Measurements from ENCODE around the gene ANKRD60. TPM values are rescaled to one million over a fixed set of nuclear protein-coding genes. Genes with fewer than 3 reads are reported as not detected.

The ANKRD60 gene
- polyA plus RNA-seq, 1 experiment = not detected

DNA sequence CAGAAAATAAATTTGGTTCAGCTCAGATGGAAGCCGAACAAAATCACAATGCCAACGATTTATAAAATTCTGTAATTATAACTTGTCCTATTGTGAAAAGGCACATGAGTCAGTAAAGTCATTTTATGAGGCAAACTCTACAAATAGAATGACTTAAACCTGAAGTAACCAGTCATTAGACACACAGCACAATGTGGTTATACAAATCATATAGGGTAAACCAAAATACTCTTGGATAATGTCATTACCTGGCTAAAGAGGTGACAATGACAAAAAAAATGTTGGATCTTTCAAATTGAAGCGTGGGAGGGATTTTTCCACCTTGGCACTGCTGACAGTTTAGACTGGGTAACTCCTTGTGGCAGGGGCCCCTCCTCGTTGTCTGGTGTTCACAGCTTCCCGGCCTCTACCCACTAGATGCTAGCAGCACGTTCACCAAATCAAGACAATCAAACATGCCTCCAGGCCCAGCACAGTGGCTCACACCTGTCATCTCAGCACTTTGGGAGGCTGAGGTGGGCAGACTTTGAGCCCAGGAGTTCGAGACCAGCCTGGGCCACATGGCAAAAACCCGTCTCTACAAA lies 5.0 kb downstream of the ANKRD60 start:
- TF ChIP-seq, protein P1, sequence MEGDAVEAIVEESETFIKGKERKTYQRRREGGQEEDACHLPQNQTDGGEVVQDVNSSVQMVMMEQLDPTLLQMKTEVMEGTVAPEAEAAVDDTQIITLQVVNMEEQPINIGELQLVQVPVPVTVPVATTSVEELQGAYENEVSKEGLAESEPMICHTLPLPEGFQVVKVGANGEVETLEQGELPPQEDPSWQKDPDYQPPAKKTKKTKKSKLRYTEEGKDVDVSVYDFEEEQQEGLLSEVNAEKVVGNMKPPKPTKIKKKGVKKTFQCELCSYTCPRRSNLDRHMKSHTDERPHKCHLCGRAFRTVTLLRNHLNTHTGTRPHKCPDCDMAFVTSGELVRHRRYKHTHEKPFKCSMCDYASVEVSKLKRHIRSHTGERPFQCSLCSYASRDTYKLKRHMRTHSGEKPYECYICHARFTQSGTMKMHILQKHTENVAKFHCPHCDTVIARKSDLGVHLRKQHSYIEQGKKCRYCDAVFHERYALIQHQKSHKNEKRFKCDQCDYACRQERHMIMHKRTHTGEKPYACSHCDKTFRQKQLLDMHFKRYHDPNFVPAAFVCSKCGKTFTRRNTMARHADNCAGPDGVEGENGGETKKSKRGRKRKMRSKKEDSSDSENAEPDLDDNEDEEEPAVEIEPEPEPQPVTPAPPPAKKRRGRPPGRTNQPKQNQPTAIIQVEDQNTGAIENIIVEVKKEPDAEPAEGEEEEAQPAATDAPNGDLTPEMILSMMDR (IDR thresholded peaks at IDR 0.05; ENCODE audit: insufficient read depth, low read depth, low read length) = no peak
- DNase-seq (ENCODE audit: low read depth) = no peak
- no peaks in the 10 kb centered on the region for H3K36me3 ChIP-seq (ENCODE audit: control insufficient read depth, insufficient read depth, low read length)
- POLR2A ChIA-PET = no interaction called here
- H3K27me3 ChIP-seq (ENCODE audit: control insufficient read depth, insufficient read depth, low read length) = peaks cover 25% of the 10 kb centered on the region
- CTCF ChIA-PET = interaction anchor here (1.2 to 4.5 kb wide), 2 partner anchors 13 to 14 kb away, joined by 3 to 30 read pairs; no protein-coding TSS in a partner anchor
- no peak overlapping the region for H3K4me3 ChIP-seq (ENCODE audit: low read depth, low read length)

DNA sequence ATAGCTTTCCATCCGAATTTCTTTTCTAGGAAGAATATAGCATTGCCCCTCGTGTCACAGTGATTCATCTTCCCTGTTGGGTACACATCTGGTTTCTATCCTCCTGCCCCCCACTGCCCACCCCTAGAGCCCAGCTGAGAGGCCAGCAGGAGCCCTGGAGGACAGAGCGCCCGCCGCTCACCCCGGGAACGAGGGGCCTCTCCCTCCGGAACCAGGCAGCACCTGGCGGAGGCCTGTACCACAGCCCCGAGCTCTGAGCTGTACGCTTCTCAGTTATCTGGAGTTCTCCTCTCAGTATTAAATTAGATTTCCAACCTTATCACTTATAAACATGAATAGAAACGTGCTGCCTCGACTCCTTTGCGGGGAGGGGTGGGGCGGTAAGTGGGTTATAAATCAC lies 6.0 kb downstream of the ANKRD60 start:
- Histone ChIP-seq H3K36me3 (ENCODE audit: control insufficient read depth, insufficient read depth, low read length) (no peaks in the 10 kb centered on the region), H3K4me3 (ENCODE audit: low read depth, low read length) (no peak overlapping the region), H3K27me3 (ENCODE audit: control insufficient read depth, insufficient read depth, low read length) (peaks cover 18% of the 10 kb centered on the region)
- TF ChIP-seq, protein P1 (IDR thresholded peaks at IDR 0.05; ENCODE audit: insufficient read depth, low read depth, low read length) = no peak
- no peak for DNase-seq (ENCODE audit: low read depth)
- POLR2A ChIA-PET = no interaction called here
- CTCF ChIA-PET = interaction anchor here (0.7 to 4.5 kb wide), 2 partner anchors 13 to 1071 kb away, joined by 3 to 30 read pairs; no protein-coding TSS in a partner anchor

DNA sequence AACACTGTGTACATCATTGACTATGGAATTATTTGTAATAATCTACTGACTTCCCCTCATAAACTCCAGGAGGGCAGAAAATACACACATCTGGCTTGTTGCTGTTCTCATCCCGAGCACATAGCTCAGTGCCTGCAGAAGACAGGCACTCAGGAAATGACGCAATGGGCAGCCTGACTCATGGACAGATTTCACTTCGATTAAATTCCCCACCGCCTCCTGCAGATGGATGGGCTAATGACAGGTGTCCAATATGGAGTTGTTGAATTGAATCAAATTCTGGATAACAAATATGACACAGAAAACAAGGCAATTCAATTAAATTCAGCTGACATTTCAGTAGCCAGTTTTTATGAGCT lies 9.1 kb downstream of the ANKRD60 start:
- no peak overlapping the region for H3K4me3 ChIP-seq (ENCODE audit: low read depth, low read length)
- CTCF ChIA-PET = interaction anchor here (0.8 to 4.5 kb wide), 8 partner anchors 9 to 1237 kb away, joined by 3 to 30 read pairs (median 4); no protein-coding TSS in a partner anchor
- H3K27me3 ChIP-seq (ENCODE audit: control insufficient read depth, insufficient read depth, low read length) = peaks cover 6% of the 10 kb centered on the region
- H3K36me3 ChIP-seq (ENCODE audit: control insufficient read depth, insufficient read depth, low read length) = no peaks in the 10 kb centered on the region
- DNase-seq (ENCODE audit: low read depth) = peak; percentile 45
- TF ChIP-seq, protein P1 (IDR thresholded peaks at IDR 0.05; ENCODE audit: insufficient read depth, low read depth, low read length) = peak; percentile 14; the same call in 1 of the 2 replicates
- POLR2A ChIA-PET = no interaction called here

DNA sequence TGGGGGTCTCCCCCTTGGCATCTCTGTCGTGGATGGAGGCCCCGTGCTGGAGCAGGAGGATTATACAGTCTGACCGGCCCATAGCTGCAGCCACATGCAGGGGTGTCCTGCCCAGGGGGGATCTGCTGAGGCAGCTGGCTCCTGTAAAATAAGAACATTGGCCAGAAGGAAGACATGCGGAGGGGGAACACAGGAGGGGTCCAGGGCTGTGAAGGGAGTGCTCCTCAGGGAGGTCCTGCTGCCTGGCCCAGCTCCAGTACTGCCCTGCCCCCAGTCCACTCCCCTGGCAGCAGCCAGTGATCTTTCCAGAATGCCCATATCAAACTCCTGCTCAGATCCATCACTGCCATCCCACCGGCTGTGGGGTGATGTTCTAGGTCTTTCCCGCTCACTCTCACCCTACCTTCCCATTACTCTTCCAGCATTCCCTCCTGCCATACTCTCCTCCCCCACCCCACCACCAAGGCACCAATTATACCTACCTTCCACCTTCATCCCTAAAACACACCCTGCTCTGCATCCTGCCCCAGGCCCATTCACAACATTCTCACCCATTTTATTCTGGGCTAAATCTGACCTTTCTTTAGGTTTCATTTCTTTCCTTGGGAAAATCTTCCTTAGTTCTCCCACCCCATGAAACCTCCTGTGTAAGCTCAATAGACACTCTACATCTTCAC lies 9.7 kb downstream of the ANKRD60 start:
- peaks cover 9% of the 10 kb centered on the region for H3K27me3 ChIP-seq (ENCODE audit: control insufficient read depth, insufficient read depth, low read length)
- DNase-seq (ENCODE audit: low read depth) = no peak
- TF ChIP-seq, protein P1 (IDR thresholded peaks at IDR 0.05; ENCODE audit: insufficient read depth, low read depth, low read length) = no peak
- ChIA-PET CTCF (interaction anchor here (1.0 to 4.5 kb wide), 6 partner anchors 9 to 1237 kb away, joined by 3 to 30 read pairs (median 4); no protein-coding TSS in a partner anchor), POLR2A (no interaction called here)
- no peak overlapping the region for H3K4me3 ChIP-seq (ENCODE audit: low read depth, low read length)
- no peaks in the 10 kb centered on the region for H3K36me3 ChIP-seq (ENCODE audit: control insufficient read depth, insufficient read depth, low read length)

DNA sequence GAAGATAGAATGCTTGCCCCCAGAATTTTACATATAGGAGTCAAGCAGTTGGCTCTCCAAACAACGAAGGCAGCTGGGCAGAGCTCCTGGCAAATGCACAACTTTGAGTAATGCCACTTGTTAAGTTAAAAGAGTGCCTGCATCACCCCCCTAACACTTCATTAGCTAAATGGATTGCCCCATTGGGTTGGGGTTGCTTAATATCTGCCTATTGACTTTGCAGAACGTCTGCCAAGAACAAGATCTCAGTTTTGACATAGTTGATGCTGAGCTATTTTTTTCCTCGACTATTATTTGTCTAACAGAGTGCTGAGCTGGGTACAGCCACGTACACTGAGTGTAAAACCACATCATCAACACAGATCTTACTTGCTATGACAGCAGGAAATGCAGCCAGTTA lies 12.1 kb downstream of the ANKRD60 start:
- Histone ChIP-seq H3K27me3 (ENCODE audit: control insufficient read depth, insufficient read depth, low read length) (peaks cover 10% of the 10 kb centered on the region), H3K36me3 (ENCODE audit: control insufficient read depth, insufficient read depth, low read length) (no peaks in the 10 kb centered on the region), H3K4me3 (ENCODE audit: low read depth, low read length) (no peak overlapping the region)
- DNase-seq (ENCODE audit: low read depth) = no peak
- POLR2A ChIA-PET = no interaction called here
- CTCF ChIA-PET = interaction anchor here (1.4 to 2.8 kb wide), 2 partner anchors 561 to 621 kb away, joined by 3 to 18 read pairs; no protein-coding TSS in a partner anchor
- TF ChIP-seq, protein P1 (IDR thresholded peaks at IDR 0.05; ENCODE audit: insufficient read depth, low read depth, low read length) = no peak
